NCI-H146 (cell line): Measurements from ENCODE around the gene RAI14.

ENCODE experiments used
- DNase-seq: peaks from one replicate; lab custom pipeline; 2025; lab: John Stamatoyannopoulos, UW

RAI14 gene

GRCh38 chr5:34857161-34857560 lies 201.0 kb downstream of the RAI14 start:
- no peak for DNase-seq

- DNase-seq = no peak
Observed at GRCh38 chr5:34857894-34858293, 201.8 kb downstream of the RAI14 start.

- no peak for DNase-seq
Observed at GRCh38 chr5:34858790-34859189, 202.7 kb downstream of the RAI14 start.

- no peak for DNase-seq
Observed at GRCh38 chr5:34859253-34859652, 203.1 kb downstream of the RAI14 start.

GRCh38 chr5:34863946-34864345 lies 207.8 kb downstream of the RAI14 start:
- no peak for DNase-seq

GRCh38 chr5:34865091-34865490 lies 209.0 kb downstream of the RAI14 start:
- no peak for DNase-seq

- no peak for DNase-seq
Observed at GRCh38 chr5:34866989-34867471, 210.9 kb downstream of the RAI14 start.

- no peak for DNase-seq
Observed at GRCh38 chr5:34867660-34868059, 211.5 kb downstream of the RAI14 start.

GRCh38 chr5:34868791-34869190 lies 212.7 kb downstream of the RAI14 start:
- DNase-seq = no peak

GRCh38 chr5:34869256-34869655 lies 213.1 kb downstream of the RAI14 start:
- DNase-seq = no peak

- no peak for DNase-seq
Observed at GRCh38 chr5:34870382-34870781, 214.3 kb downstream of the RAI14 start.

GRCh38 chr5:34876275-34876674 lies 220.1 kb downstream of the RAI14 start:
- no peak for DNase-seq

- no peak for DNase-seq
Observed at GRCh38 chr5:34881246-34881645, 225.1 kb downstream of the RAI14 start.
